Measurements from ENCODE around the gene GPR162. TPM values are rescaled to one million over a fixed set of nuclear protein-coding genes. Genes with fewer than 3 reads are reported as not detected.

Gene GPR162
- polyA plus RNA-seq, 1 donor from 2014 or later = 82.8 TPM

GRCh38 chr12:6791931-6792520, 29.6 kb upstream of the GPR162 start:
- TF ChIP-seq POLR2AphosphoS5 (IDR thresholded peaks at IDR 0.05) = no peak
- TF ChIP-seq RAD21 (conservative IDR thresholded peaks at IDR 0.05) = no peak
- no peak for TF ChIP-seq SMC3 (conservative IDR thresholded peaks at IDR 0.05; ENCODE audit: poor library complexity)
- TF ChIP-seq MXI1 (conservative IDR thresholded peaks at IDR 0.05; ENCODE audit: poor library complexity, severe bottlenecking) = no peak
- TF ChIP-seq EZH2 (IDR thresholded peaks at IDR 0.05; ENCODE audit: borderline replicate concordance, insufficient read depth, low read length, poor library complexity, severe bottlenecking) = no peak
- TF ChIP-seq EP300 (conservative IDR thresholded peaks at IDR 0.05; ENCODE audit: poor library complexity, severe bottlenecking) = no peak
- TF ChIP-seq REST (IDR thresholded peaks at IDR 0.05; ENCODE audit: borderline replicate concordance) = no peak
- TF ChIP-seq, protein P1, sequence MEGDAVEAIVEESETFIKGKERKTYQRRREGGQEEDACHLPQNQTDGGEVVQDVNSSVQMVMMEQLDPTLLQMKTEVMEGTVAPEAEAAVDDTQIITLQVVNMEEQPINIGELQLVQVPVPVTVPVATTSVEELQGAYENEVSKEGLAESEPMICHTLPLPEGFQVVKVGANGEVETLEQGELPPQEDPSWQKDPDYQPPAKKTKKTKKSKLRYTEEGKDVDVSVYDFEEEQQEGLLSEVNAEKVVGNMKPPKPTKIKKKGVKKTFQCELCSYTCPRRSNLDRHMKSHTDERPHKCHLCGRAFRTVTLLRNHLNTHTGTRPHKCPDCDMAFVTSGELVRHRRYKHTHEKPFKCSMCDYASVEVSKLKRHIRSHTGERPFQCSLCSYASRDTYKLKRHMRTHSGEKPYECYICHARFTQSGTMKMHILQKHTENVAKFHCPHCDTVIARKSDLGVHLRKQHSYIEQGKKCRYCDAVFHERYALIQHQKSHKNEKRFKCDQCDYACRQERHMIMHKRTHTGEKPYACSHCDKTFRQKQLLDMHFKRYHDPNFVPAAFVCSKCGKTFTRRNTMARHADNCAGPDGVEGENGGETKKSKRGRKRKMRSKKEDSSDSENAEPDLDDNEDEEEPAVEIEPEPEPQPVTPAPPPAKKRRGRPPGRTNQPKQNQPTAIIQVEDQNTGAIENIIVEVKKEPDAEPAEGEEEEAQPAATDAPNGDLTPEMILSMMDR (IDR thresholded peaks at IDR 0.05; ENCODE audit: poor library complexity, severe bottlenecking) = no peak
- no peak for TF ChIP-seq TAF1 (IDR thresholded peaks at IDR 0.05; ENCODE audit: low read depth)
- Histone ChIP-seq H4K20me1 (ENCODE audit: insufficient read depth) (no peaks in the 10 kb centered on the region), H3K27ac (ENCODE audit: low read length) (peak overlapping the region; percentile 29), H3K4me3 (ENCODE audit: low read length) (no peak overlapping the region), H3K9me2 (ENCODE audit: insufficient read depth, low read length) (no peaks in the 10 kb centered on the region), H3F3A (ENCODE audit: insufficient read depth, low read length, poor library complexity, severe bottlenecking) (no peaks in the 10 kb centered on the region), H3K79me2 (replicated peaks; ENCODE audit: insufficient read depth, low read length) (no peaks in the 10 kb centered on the region), H3K4me2 (ENCODE audit: low read length) (no peak overlapping the region), H2AFZ (ENCODE audit: low read depth, low read length) (peak overlapping the region; percentile 72), H3K36me3 (ENCODE audit: insufficient read depth, low read length) (no peaks in the 10 kb centered on the region), H3K9me3 (ENCODE audit: low read length) (no peaks in the 10 kb centered on the region), H3K9ac (ENCODE audit: low read length) (peak overlapping the region; percentile 44), H3K27me3 (ENCODE audit: insufficient read depth, low read depth, low read length) (no peaks in the 10 kb centered on the region)

GRCh38 chr12:6792522-6793201, 29.0 kb upstream of the GPR162 start:
- H3K4me2 ChIP-seq (ENCODE audit: low read length) = no peak overlapping the region
- no peak overlapping the region for H3K4me3 ChIP-seq (ENCODE audit: low read length)
- no peaks in the 10 kb centered on the region for H3K9me3 ChIP-seq (ENCODE audit: low read length)
- no peaks in the 10 kb centered on the region for H3K79me2 ChIP-seq (replicated peaks; ENCODE audit: insufficient read depth, low read length)
- no peaks in the 10 kb centered on the region for H3K9me2 ChIP-seq (ENCODE audit: insufficient read depth, low read length)
- no peaks in the 10 kb centered on the region for H4K20me1 ChIP-seq (ENCODE audit: insufficient read depth)
- H3F3A ChIP-seq (ENCODE audit: insufficient read depth, low read length, poor library complexity, severe bottlenecking) = no peaks in the 10 kb centered on the region
- TF ChIP-seq MXI1 (conservative IDR thresholded peaks at IDR 0.05; ENCODE audit: poor library complexity, severe bottlenecking) (no peak), RAD21 (conservative IDR thresholded peaks at IDR 0.05) (no peak), EP300 (conservative IDR thresholded peaks at IDR 0.05; ENCODE audit: poor library complexity, severe bottlenecking) (no peak), EZH2 (IDR thresholded peaks at IDR 0.05; ENCODE audit: borderline replicate concordance, insufficient read depth, low read length, poor library complexity, severe bottlenecking) (no peak), SMC3 (conservative IDR thresholded peaks at IDR 0.05; ENCODE audit: poor library complexity) (no peak), REST (IDR thresholded peaks at IDR 0.05; ENCODE audit: borderline replicate concordance) (no peak), TAF1 (IDR thresholded peaks at IDR 0.05; ENCODE audit: low read depth) (no peak), POLR2AphosphoS5 (IDR thresholded peaks at IDR 0.05) (no peak)
- TF ChIP-seq, protein P1 (IDR thresholded peaks at IDR 0.05; ENCODE audit: poor library complexity, severe bottlenecking) = no peak
- H2AFZ ChIP-seq (ENCODE audit: low read depth, low read length) = peak overlapping the region; percentile 72
- peak overlapping the region; percentile 44 for H3K9ac ChIP-seq (ENCODE audit: low read length)
- no peaks in the 10 kb centered on the region for H3K27me3 ChIP-seq (ENCODE audit: insufficient read depth, low read depth, low read length)
- no peaks in the 10 kb centered on the region for H3K36me3 ChIP-seq (ENCODE audit: insufficient read depth, low read length)
- peak overlapping the region; percentile 29 for H3K27ac ChIP-seq (ENCODE audit: low read length)

Data from neural cell (in vitro differentiated cells).